Large intestine (tissue), 3 donors: ENCODE measurements around the gene YIPF1. TPM values are rescaled to one million over a fixed set of nuclear protein-coding genes. Genes with fewer than 3 reads are reported as not detected.
A peak's percentile ranks its signal among the peaks of the same experiment; 100 is the strongest.
"Not testable (repeated sequence)": the region's sequence is repeated elsewhere in the genome, so short reads cannot be mapped to it uniquely, and the experiment has no call there.

Source experiments
- DNase-seq, 2 donors: peaks; one replicate each; pipeline versions ENCODE4 v3.0.0 to v3.0.0-alpha.2; 2013
- H3K27ac ChIP-seq: one replicate; pipeline ENCODE4 v1.5.1; 2013; ENCODE audit warnings: low read length
- H3K27me3 ChIP-seq: 2 replicates; pipeline ENCODE4 v1.6.1; 2013; ENCODE audit warnings: low read length; ENCODE audit not compliant: control insufficient read depth, insufficient read depth
- H3K36me3 ChIP-seq: 2 replicates; pipeline ENCODE4 v1.6.1; 2013; ENCODE audit warnings: low read length; ENCODE audit not compliant: control insufficient read depth, insufficient read depth
- H3K4me1 ChIP-seq: one replicate; pipeline ENCODE4 v1.6.1; 2013; ENCODE audit warnings: low read length; ENCODE audit not compliant: control insufficient read depth, insufficient read depth
- H3K4me3 ChIP-seq: one replicate; pipeline ENCODE4 v1.5.1; 2013; ENCODE audit warnings: low read length
- H3K9me3 ChIP-seq: one replicate; pipeline ENCODE4 v1.6.1; 2013; ENCODE audit warnings: mild to moderate bottlenecking, low read depth, low read length, moderate library complexity; ENCODE audit not compliant: control insufficient read depth
- WGBS: methylation state at CpG from one replicate; pipeline ENCODE4 v1.1.5; 2013; ENCODE audit warnings: low lambda C conversion rate; ENCODE audit not compliant: insufficient coverage; 5-methylcytosine and 5-hydroxymethylcytosine counted together
- polyA plus RNA-seq: library from polyadenylated mRNA; unstranded; fragments of 120-200 nt; gene quantifications from one replicate; pipeline ENCODE4 v1.2.1, GENCODE V29; 2013

YIPF1 gene
- polyA plus RNA-seq, 1 donor, result 25.0 TPM

DNA sequence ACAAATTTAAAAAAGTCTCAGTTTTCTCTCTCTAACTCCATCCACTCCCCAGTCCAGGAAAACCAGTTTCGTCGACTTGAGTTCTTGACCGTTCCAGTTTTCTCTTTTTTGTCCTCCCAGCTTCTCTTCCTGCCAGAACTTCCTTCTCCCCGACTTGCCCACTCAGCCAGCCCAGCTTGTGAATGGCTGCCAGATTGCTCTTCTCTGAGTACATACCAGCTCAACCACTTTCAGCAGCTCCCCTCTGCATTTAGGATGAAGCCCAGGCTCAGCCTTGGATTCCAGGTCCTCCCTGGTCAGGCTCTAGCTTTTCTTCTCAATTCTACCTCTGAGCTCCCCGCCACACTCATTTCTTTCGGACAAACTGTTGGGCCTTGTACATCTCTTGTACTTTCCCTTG is 5.8 kb upstream of the YIPF1 start:
- Histone ChIP-seq H3K27ac (no peak overlapping the region), H3K36me3 (no peaks in the 10 kb centered on the region), H3K4me3 (no peak overlapping the region), H3K27me3 (no peaks in the 10 kb centered on the region), H3K9me3 (no peaks in the 10 kb centered on the region), H3K4me1 (peaks cover 24% of the 10 kb centered on the region)
- no peak for DNase-seq
- 100% methylated on average over 2 of the region's 6 CpGs for WGBS

DNA sequence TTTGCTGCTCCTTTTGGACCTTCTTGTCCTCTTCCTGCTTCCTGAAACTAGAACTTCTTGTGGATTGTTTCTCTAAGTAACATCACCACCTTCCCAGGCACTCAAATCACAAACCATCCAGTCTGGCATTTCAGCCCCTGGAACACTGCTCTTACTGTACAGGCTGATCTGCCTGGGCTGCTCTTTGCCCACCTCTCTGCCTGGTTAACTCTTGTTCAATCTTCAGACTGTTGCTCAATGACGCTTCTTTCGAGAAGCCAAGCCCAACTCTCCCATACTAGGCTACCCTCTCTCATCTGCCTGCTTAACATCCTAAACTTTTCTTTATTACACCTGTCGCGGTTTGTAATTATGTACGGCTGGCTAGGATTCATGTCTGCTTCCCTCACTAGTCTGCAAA is 5.0 kb upstream of the YIPF1 start:
- Histone ChIP-seq H3K4me1 (peaks cover 27% of the 10 kb centered on the region), H3K27me3 (no peaks in the 10 kb centered on the region), H3K36me3 (no peaks in the 10 kb centered on the region), H3K27ac (no peak overlapping the region), H3K4me3 (no peak overlapping the region), H3K9me3 (no peaks in the 10 kb centered on the region)
- no peak for DNase-seq
- WGBS, result no CpG with 5 or more reads among the region's 5 CpGs

DNA sequence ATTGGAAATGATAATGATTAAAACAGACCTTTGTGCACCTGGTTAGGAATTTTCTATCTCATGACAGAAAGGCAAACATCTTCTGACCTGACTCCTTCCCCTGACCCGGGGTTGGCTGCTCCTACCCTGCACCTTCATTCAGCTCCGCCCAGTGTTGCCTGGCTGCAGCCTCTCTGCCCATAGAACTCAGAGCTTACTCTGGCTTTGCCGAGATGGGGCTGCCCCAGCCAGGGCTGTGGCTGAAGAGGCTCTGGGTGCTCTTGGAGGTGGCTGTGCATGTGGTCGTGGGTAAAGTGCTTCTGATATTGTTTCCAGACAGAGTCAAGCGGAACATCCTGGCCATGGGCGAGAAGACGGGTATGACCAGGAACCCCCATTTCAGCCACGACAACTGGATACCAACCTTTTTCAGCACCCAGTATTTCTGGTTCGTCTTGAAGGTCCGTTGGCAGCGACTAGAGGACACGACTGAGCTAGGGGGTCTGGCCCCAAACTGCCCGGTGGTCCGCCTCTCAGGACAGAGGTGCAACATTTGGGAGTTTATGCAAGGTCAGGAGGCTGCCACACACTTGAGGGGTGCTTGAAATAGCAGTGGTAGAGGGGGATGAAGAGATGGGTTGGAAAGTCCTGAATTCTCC is 4.5 kb upstream of the YIPF1 start, which contains the start of gene DIO1:
Gene DIO1, plus strand, starts transcription at position 189 of the 638 bp plus-strand sequence. Its CDS starts 24 bp downstream, at position 213.
- no CpG with 5 or more reads among the region's 14 CpGs for WGBS
- peak in 1 of 2 donors; percentile 40 for DNase-seq
- Histone ChIP-seq H3K27me3 (no peaks in the 10 kb centered on the region), H3K36me3 (no peaks in the 10 kb centered on the region), H3K27ac (no peak within 1 kb of the TSS), H3K4me1 (peaks cover 25% of the 10 kb centered on the region), H3K4me3 (no peak within 1 kb of the TSS), H3K9me3 (no peaks in the 10 kb centered on the region)

DNA sequence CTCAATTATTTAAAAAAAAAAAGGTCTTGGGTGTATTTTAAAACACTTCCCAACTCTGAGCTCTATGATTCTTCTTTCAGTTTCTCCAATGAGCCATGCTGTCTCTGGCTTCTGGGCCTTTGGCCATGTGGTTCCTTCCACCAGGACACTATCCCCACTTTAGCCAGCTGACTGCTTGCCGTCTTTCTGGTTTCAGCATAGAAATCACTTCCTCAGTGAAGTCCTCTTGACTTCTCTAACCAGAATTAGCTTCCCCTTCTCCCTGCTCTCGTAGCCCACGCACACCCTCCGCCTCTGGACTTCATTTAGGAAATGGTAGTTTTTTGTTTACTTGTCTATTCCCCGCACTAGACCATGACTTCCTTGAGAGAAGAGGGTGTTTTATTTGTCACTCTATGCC is 3.3 kb upstream of the YIPF1 start:
- no peak for DNase-seq

DNA sequence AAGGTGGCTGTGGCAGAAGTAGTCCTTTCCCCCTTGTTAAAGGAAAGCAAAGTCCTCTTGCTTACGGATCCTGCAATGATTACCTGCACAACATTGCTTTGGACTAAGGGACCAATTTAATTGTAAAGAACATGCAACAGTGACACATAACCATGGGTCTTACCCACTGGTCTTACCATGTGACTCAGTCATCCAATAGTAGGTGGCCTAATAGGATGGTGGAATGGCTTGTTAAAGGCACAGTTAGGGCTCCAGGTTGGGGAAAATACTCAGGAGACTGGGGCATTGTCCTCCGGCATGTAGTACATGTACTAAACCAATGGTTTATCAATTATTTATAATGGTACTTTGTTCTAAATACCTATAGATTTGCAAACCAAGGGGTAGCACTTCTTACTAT is 2.1 kb upstream of the YIPF1 start:
- Histone ChIP-seq H3K27ac (no peak overlapping the region), H3K4me3 (no peak overlapping the region), H3K4me1 (peaks cover 22% of the 10 kb centered on the region), H3K27me3 (no peaks in the 10 kb centered on the region), H3K9me3 (no peaks in the 10 kb centered on the region), H3K36me3 (peaks cover 2% of the 10 kb centered on the region)
- peak in 1 of 2 donors; percentile 47 for DNase-seq
- WGBS, result no CpG with 5 or more reads among the region's 2 CpGs

More for the DNA sequence above, 3.3 kb upstream of the YIPF1 start:
- no peak overlapping the region for H3K27ac ChIP-seq
- H3K4me3 ChIP-seq, result no peak overlapping the region
- H3K27me3 ChIP-seq, result no peaks in the 10 kb centered on the region
- H3K4me1 ChIP-seq, result peaks cover 22% of the 10 kb centered on the region
- H3K9me3 ChIP-seq, result no peaks in the 10 kb centered on the region
- H3K36me3 ChIP-seq, result no peaks in the 10 kb centered on the region
- WGBS, result 86% methylated on average over 1 of the region's 5 CpGs

DNA sequence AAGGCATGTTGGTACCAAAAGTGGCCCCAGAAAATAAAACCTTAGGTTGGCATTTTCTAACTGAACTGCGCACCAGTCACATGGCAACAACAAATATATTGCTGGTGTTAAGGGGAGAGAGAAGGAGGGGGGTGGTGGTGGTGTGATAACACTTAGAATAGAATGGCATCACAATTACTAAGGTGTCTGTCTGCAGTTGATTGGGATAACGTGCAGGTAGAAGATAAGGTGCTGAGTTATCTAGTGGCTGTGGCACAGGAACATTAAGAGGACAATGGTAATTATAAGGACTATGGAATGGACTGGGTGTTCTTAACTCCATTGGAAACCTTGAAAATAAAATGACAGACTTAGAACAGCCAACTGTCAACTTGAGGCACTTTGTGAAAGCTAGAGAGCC is 1.4 kb upstream of the YIPF1 start:
- Histone ChIP-seq H3K4me3 (no peak overlapping the region), H3K36me3 (peaks cover 3% of the 10 kb centered on the region), H3K27me3 (no peaks in the 10 kb centered on the region), H3K4me1 (peaks cover 22% of the 10 kb centered on the region), H3K27ac (no peak overlapping the region), H3K9me3 (no peaks in the 10 kb centered on the region)
- WGBS, result no CpG with 5 or more reads among the region's 2 CpGs
- DNase-seq, result no peak

DNA sequence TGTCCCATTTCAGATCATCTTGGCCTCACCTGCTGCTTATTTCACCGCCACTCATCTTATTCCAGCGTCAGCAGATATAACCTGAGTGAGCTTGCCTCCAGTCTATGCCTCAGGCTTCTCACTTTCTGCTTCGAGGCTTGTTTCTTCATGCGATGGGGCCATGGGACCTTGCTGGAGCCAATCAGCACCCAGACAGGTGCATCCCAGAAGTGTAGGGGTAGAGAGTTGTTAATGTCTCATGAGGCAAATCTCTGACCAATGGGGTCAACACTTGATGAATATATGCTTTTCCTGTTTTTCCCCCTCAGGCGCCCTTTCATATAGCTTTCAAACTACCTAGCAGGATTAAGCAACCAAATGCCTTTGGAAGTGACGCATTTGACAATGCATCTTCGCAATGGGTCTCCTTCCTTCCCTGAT is 935 bp upstream of the YIPF1 start:
- Histone ChIP-seq H3K27me3 (no peaks in the 10 kb centered on the region), H3K27ac (no peak overlapping the region), H3K4me1 (peaks cover 22% of the 10 kb centered on the region), H3K9me3 (no peaks in the 10 kb centered on the region), H3K4me3 (no peak overlapping the region), H3K36me3 (peaks cover 3% of the 10 kb centered on the region)
- no peak for DNase-seq
- WGBS, result no CpG with 5 or more reads among the region's 7 CpGs

DNA sequence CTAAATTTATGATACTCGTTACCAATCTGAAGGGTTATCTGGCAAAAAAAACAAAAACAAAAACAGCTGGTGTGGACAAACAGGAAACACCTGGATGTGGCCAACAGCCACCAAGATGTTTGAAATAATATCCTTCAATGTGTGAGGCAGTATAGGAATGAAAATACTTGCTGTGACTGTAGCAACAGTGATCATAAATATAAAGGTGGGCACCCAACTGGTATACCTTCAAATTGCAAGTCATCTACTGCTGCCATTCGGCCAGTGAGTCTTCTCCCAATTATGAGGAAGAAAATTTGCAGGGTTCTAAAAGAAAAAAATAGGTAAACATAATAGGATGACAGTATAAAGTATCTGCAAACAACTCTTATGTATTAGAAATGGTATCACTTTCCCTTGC is 916 bp downstream of the YIPF1 start:
- no peaks in the 10 kb centered on the region for H3K9me3 ChIP-seq
- peaks cover 12% of the 10 kb centered on the region for H3K4me1 ChIP-seq
- H3K4me3 ChIP-seq, result no peak overlapping the region
- H3K36me3 ChIP-seq, result peaks cover 3% of the 10 kb centered on the region
- H3K27ac ChIP-seq, result no peak overlapping the region
- DNase-seq, result no peak
- WGBS, result no CpG with 5 or more reads among the region's 2 CpGs
- H3K27me3 ChIP-seq, result no peaks in the 10 kb centered on the region

DNA sequence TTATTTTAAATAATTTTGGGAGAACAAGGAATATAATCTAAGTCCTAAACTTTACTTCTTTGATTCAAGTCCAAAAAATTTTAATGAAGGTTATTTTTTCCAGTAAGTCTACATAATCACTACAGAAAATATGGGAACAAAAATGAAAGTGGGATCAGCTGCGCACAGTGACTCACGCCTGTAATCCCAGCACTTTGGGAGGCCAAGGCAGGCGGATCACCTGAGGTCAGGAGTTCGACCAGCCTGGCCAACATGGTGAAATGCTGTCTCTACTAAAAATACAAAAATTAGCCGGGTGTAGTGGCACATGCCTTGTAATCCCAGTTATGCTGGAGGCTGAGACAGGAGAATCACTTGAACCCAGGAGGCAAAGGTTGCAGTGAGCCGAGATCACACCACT is 6.0 kb downstream of the YIPF1 start:
- H3K27me3 ChIP-seq, H3K4me1 ChIP-seq, H3K27ac ChIP-seq, DNase-seq, H3K9me3 ChIP-seq, H3K4me3 ChIP-seq: not testable (repeated sequence)
- WGBS, result no CpG with 5 or more reads among the region's 6 CpGs
- peaks cover 14% of the 10 kb centered on the region for H3K36me3 ChIP-seq

DNA sequence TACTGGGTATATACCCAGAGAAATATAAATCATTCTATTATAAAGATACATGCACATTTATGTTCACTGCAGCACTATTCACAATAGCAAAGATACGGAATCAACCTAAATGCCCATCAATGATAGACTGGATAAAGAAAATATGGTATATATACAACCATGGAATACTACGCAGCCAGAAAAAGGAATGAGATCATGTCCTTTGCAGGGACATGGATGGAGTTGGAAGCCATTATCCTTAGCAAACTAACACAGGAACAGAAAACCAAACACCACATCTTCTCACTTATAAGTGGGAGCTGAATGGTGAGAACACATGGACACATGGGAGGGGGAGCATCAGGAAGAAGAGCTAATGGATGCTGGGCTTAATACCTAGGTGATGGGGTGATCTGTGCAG is 7.7 kb downstream of the YIPF1 start:
- H3K4me3 ChIP-seq, H3K9me3 ChIP-seq, H3K27me3 ChIP-seq, DNase-seq, H3K4me1 ChIP-seq, H3K27ac ChIP-seq: not testable (repeated sequence)
- 100% methylated on average over 1 of the region's 2 CpGs for WGBS
- peaks cover 27% of the 10 kb centered on the region for H3K36me3 ChIP-seq

DNA sequence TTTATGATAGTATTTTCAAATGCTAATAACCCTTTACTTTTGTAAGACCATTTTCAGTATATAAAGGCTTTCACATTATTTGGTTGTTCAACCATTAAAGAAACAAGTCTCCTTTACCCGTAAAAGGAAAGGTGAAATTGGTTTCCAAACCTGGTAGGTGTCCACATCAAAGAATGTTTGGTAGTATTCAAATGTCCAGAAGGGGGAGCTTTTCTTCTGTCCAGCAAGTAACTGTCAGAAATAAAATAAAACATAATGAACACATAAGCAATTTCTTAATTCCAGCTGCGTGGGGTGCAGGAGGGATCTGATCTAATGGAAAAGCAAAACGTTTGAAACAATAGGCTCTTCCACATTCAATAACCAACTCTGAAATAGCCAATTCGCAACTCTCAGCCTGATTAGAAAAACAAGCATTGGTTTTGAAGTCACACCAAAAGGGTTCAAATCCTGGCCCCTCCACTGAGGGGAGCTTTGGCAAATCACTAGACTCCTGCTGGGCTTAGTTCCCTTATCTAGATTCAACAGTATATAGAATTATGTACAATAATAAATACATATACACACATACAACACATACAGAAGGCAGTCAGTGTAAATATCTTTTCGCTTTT is 11.0 kb downstream of the YIPF1 start:
- no peak overlapping the region for H3K4me3 ChIP-seq
- peaks cover 38% of the 10 kb centered on the region for H3K36me3 ChIP-seq
- H3K9me3 ChIP-seq, result no peaks in the 10 kb centered on the region
- H3K27me3 ChIP-seq, result no peaks in the 10 kb centered on the region
- 100% methylated on average over 1 of the region's 5 CpGs for whole genome bisulfite sequencing
- H3K27ac ChIP-seq, result no peak overlapping the region
- DNase-seq, result peak in 1 of 2 donors; percentile 29
- H3K4me1 ChIP-seq, result no peaks in the 10 kb centered on the region
